PC-9 (cell line): ENCODE measurements around the gene ATP11A. TPM values are rescaled to one million over a fixed set of nuclear protein-coding genes. Genes with fewer than 3 reads are reported as not detected.

Experiments used
- BruUV-seq: library from RNA; stranded (reverse); fragments of 400-500 nt; replicated peaks from 2 replicates; lab custom pipeline; 2021; lab: Mats Ljungman, UMichigan
- CTCF ChIA-PET: fragments of 300-600 bp; sonication (Branson Sonifier 250); formaldehyde crosslinking; loops from one replicate; lab custom pipeline; 2022; ENCODE audit warnings: antibody characterized with exemption; lab: Charles Lee
- POLR2A ChIA-PET: fragments of 300-600 bp; sonication (Branson Sonifier 250); formaldehyde crosslinking; loops from one replicate; lab custom pipeline; 2022; ENCODE audit warnings: antibody characterized with exemption; ENCODE audit not compliant: unreplicated experiment; lab: Charles Lee
- DNase-seq, 2 experiments: peaks; one replicate each; pipeline versions ENCODE4 v3.0.0 to v3.0.0-alpha.2; 2015 to 2022; ENCODE audit warnings: mixed read lengths in 1 of 2
- H2AFZ ChIP-seq: fragments of 200-600 bp; sonication (generic); 2 replicates; pipeline ENCODE4 v1.8.1; 2017; ENCODE audit warnings: antibody characterized with exemption
- H3F3A ChIP-seq: fragments of 200-600 bp; sonication (generic); 2 replicates; pipeline ENCODE4 v1.8.1; 2017; ENCODE audit warnings: antibody characterized with exemption, mild to moderate bottlenecking, low read depth; ENCODE audit not compliant: insufficient read depth
- H3K27ac ChIP-seq: fragments of 200-600 bp; sonication (generic); 2 replicates; pipeline ENCODE4 v1.6.1; 2016; ENCODE audit warnings: mixed run types
- H3K27me3 ChIP-seq: fragments of 200-600 bp; sonication (generic); 2 replicates; pipeline ENCODE4 v1.6.1; 2016; ENCODE audit warnings: low read depth, mixed run types; ENCODE audit not compliant: insufficient read depth
- H3K36me3 ChIP-seq: fragments of 200-600 bp; sonication (generic); 2 replicates; pipeline ENCODE4 v1.6.1; 2016; ENCODE audit warnings: low read depth, mixed run types
- H3K4me1 ChIP-seq: fragments of 200-600 bp; sonication (generic); replicated peaks from 2 replicates; pipeline ENCODE4 v1.6.1; 2016; ENCODE audit warnings: mixed run types; ENCODE audit not compliant: insufficient read depth
- H3K4me2 ChIP-seq: fragments of 200-600 bp; sonication (generic); 2 replicates; pipeline ENCODE4 v1.6.1; 2017; ENCODE audit warnings: mixed run types
- H3K4me3 ChIP-seq: fragments of 200-600 bp; sonication (generic); 2 replicates; pipeline ENCODE4 v1.6.1; 2016; ENCODE audit warnings: mixed run types
- H3K79me2 ChIP-seq: fragments of 200-600 bp; sonication (generic); 2 replicates; pipeline ENCODE4 v1.6.1; 2017; ENCODE audit warnings: low read depth, mixed run types
- H3K9me2 ChIP-seq: fragments of 200-600 bp; sonication (generic); 2 replicates; pipeline ENCODE4 v1.8.1; 2017; ENCODE audit warnings: mild to moderate bottlenecking; ENCODE audit not compliant: insufficient read depth
- H3K9me3 ChIP-seq: fragments of 200-600 bp; sonication (generic); 2 replicates; pipeline ENCODE4 v1.8.1; 2016; ENCODE audit warnings: low read depth; ENCODE audit not compliant: insufficient read depth
- H4K20me1 ChIP-seq: fragments of 200-600 bp; sonication (generic); 2 replicates; pipeline ENCODE4 v1.8.1; 2017; ENCODE audit not compliant: insufficient read depth
- CTCF ChIP-seq: fragments of 200-600 bp; sonication (generic); conservative IDR thresholded peaks from 2 replicates; pipeline ENCODE4 v1.6.1; 2017; ENCODE audit warnings: mixed run types, antibody characterized with exemption, mild to moderate bottlenecking, moderate library complexity
- EZH2 ChIP-seq: fragments of 200-600 bp; sonication (generic); IDR thresholded peaks from 2 replicates; pipeline ENCODE4 v1.8.0; 2017; ENCODE audit warnings: antibody characterized with exemption, low read depth
- intact Hi-C: fragments of 100-400 bp; cut with micrococcal nuclease; formaldehyde crosslinking; loops from one replicate; pipeline ENCODE4 v1.10.0; 2022; ENCODE audit not compliant: unreplicated experiment
- total RNA-seq: library from RNA; stranded (reverse); gene quantifications from 2 replicates; pipeline ENCODE4 v1.2.3, GENCODE V29; 2021

The ATP11A gene
- total RNA-seq, 1 experiment from 2014 or later: 92.2 TPM

- Histone ChIP-seq H4K20me1 (peaks cover 5% of the 10 kb centered on the region; the same call in 1 of the 2 replicates), H3K36me3 (peaks cover 25% of the 10 kb centered on the region), H3K4me3 (no peak overlapping the region), H3K4me2 (no peak overlapping the region), H3K9me2 (no peaks in the 10 kb centered on the region), H3K4me1 (no peaks in the 10 kb centered on the region), H3K9me3 (no peaks in the 10 kb centered on the region), H3K27ac (no peak overlapping the region), H3K79me2 (no peaks in the 10 kb centered on the region), H2AFZ (no peak overlapping the region), H3K27me3 (no peaks in the 10 kb centered on the region), H3F3A (peaks cover 26% of the 10 kb centered on the region)
- DNase-seq: no peak
- TF ChIP-seq EZH2 (no peak), CTCF (no peak)
- CTCF ChIA-PET: no interaction called here
- POLR2A ChIA-PET: no interaction called here
- no TSS peak for BruUV-seq
- intact Hi-C loops: no loop called here
Measured at GRCh38 chr13:112876305-112877000, 186.6 kb downstream of the ATP11A start.

GRCh38 chr13:112877066-112877465, 187.2 kb downstream of the ATP11A start:
- no peak overlapping the region for H3K27ac ChIP-seq
- CTCF ChIA-PET: no interaction called here
- peaks cover 5% of the 10 kb centered on the region; the same call in 1 of the 2 replicates for H4K20me1 ChIP-seq
- no peaks in the 10 kb centered on the region for H3K27me3 ChIP-seq
- H3K4me2 ChIP-seq: no peak overlapping the region
- H3K4me1 ChIP-seq: no peaks in the 10 kb centered on the region
- H3K9me3 ChIP-seq: no peaks in the 10 kb centered on the region
- POLR2A ChIA-PET: no interaction called here
- no TSS peak for BruUV-seq
- H3K9me2 ChIP-seq: no peaks in the 10 kb centered on the region
- H3K79me2 ChIP-seq: no peaks in the 10 kb centered on the region
- no peak for DNase-seq
- peaks cover 21% of the 10 kb centered on the region for H3F3A ChIP-seq
- H3K4me3 ChIP-seq: no peak overlapping the region
- TF ChIP-seq CTCF (no peak), EZH2 (no peak)
- intact Hi-C loops: no loop called here
- peaks cover 19% of the 10 kb centered on the region for H3K36me3 ChIP-seq
- H2AFZ ChIP-seq: no peak overlapping the region

- Histone ChIP-seq H3K4me2 (no peak overlapping the region), H3K9me2 (no peaks in the 10 kb centered on the region), H3K27ac (no peak overlapping the region), H3K4me1 (no peaks in the 10 kb centered on the region), H3K4me3 (no peak overlapping the region), H3K36me3 (peaks cover 17% of the 10 kb centered on the region; the same call in 1 of the 2 replicates), H3K79me2 (no peaks in the 10 kb centered on the region), H2AFZ (no peak overlapping the region), H4K20me1 (peaks cover 5% of the 10 kb centered on the region; the same call in 1 of the 2 replicates), H3K27me3 (no peaks in the 10 kb centered on the region), H3F3A (peaks cover 17% of the 10 kb centered on the region), H3K9me3 (no peaks in the 10 kb centered on the region)
- TF ChIP-seq EZH2 (no peak), CTCF (no peak)
- POLR2A ChIA-PET: no interaction called here
- intact Hi-C loops: no loop called here
- BruUV-seq: no TSS peak
- DNase-seq: no peak
- CTCF ChIA-PET: no interaction called here
Measured at GRCh38 chr13:112877539-112877938, 187.7 kb downstream of the ATP11A start.
